GDM1 (cell line): ENCODE measurements around the gene NCAPD3.
"Not testable (repeated sequence)": the region's sequence is repeated elsewhere in the genome, so short reads cannot be mapped to it uniquely, and the experiment has no call there.

Experiments
- DNase-seq: peaks from one replicate; lab custom pipeline; 2025; lab: John Stamatoyannopoulos, UW

Gene NCAPD3

DNA sequence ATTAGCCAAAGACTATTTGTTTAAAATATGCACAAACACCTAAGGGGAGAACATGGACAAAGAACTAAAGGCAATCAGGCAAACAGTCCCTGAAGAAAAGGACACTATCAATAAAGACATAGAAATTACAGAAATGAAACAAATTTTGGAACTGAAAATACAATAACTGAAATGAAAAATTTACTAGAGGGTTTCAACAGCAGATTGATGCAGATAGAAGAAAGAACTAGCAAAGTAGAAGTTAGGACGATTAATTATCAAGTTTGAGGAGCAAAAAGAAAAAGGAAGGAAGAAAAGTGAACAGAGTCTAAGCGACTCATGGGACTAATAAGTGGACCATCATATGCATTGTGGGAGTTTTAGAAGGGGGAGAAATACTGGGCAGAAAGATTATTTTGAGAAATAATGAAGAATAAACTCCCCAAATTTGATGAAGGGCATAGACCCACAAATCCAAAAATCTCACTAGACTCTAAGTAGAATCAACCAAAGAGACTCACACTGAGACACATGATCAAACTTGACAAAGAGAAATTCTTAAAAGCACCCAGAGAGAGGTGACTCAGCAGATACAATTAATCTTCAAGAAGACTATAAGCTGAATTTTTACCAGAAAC is 92.0 kb downstream of the NCAPD3 start:
- DNase-seq: no peak

DNA sequence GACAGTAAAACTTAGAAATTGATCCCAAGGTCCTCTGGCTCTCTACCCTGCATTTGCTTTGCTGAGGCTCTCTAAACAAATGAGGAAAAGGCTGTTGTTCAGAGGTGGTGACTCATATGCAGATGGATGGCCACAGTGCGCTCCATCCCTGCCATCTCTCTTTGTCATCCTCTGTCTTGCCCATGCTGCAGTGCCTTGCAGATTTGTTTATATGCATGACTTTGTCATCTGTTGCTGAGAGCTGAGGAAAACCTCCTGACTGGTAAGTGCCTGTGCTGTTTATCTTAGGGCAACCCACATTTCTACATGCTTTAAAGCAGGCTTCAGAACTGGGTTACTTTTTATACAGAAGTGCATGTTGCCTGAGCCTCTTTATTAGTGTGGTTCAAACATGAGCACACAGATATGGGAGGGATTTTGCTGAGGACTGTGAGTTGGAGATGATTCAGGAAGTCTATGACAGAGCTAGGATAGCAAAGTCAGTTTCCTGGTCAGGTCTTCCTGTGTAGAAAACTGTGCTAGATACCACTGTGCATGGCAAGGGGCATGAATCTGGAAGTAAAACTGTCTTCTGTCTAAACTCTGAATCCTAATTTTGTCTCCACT is 97.4 kb downstream of the NCAPD3 start:
- no peak for DNase-seq

DNA sequence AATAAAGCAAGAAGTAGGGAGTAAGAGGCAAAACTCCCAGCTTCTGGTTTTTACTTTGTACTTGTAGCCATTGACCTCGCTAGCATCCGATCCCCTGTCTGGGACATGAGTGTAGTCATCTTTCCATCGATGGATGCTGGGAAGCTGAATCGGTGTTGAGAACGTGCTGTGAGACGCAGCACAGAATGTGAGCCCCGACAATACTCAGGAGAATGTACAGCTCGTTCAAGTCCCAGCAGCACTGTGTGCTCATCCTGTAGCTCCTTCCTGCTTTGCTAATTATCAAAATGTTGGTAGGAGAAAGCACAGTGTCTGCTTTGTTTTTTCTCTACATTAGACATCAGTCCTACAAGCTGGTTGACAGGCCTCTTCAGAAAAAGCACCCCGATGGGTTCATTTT is 98.3 kb downstream of the NCAPD3 start:
- no peak for DNase-seq

DNA sequence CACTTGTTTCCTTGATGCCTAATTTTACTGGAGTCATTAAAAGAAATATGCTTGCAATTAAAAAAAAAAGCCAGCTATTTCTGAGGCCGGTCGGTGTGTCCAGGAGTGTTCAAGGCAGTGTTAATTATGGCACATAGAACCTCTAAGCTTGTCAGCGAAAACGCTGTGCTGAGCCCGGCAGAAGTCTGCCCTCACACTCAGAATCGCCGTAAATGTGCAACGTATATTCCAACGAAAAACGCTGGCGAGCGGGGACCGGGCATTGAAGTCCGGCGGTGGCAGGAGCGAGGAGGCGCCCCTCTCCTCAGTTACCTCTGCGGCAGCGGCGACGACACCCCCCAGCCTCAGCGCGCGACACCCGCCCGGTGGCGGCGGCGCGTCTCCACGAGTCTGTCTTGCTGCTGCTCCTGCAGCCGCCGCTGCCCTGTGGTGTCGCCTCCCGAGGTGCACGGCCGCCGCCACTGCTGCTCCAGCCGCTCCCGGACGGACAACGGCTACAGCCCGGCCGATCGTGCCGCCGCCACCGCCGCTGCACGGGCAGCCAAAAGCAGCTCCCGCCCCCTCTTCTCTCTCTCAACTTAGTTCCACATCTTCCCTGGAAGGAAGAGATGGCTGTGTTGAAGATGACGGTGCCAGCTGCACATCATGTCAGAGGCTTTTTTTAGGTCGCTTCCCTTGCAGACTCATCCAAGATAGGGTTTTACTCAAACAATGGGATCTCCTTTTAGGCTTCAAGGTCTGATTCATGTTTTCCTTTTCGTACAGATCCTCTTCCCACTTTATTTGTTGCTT is 98.9 kb downstream of the NCAPD3 start:
- no peak for DNase-seq

DNA sequence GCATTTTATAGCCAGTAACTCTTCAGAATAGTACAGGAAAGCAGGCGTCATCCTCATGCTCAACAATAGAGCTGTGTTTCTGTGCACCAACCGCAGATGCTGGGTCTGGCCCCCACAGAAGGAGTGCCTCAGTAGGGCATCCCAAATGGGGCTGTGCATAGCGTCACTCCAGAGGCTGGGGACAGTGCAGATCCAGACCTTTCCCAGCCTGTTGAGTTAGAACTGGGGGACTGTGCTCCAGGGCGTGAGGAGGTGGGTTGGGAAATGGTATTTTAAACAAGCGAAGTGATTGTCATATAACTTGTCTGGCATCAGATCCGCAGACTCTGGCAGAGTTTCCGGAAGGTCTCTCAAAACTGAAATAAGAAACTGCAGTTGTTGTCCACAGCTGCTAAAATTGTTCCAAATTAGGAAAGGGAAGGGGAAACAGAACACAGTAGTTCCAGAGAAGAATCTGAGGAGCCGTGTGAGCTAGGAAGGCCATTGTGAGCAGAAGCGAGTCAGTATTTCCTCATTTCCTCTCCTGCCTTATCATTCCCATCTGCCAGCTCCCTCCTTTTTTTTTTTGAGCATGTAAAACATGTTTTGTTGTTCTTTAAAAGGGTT is 102.7 kb downstream of the NCAPD3 start:
- no peak for DNase-seq

DNA sequence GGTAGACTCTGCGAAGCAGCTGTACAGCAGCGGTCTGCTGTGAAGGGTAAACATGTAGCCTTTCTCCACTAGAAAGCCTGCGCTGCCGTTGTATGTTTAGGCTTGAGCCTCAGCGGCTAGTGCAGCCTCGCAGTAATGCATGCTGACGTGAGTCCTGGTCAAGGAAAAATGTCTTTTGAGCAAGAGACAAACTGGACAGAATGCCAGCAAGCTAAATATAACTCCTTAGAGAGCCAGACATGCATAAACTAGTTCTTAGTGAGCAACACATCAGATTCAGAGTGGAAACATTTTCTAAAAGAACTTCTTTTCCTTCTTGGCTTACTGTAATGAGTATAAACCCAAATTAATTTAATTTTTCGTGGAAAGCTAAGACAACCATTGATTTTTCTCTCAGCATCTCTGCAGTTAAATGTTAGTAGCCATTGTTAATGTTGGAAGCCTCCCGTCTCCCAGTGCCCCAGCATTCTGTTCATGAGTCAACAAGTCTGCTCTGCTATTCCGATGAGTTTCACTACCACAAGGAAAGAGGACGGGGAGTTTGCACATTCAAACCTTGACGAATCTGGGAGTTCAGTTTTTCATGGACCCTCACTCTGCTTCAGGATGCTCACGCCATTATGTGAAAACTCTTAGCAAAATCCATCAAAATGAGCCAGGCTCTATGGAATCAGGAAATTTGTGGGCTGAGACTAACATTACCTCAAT is 103.5 kb downstream of the NCAPD3 start:
- no peak for DNase-seq

DNA sequence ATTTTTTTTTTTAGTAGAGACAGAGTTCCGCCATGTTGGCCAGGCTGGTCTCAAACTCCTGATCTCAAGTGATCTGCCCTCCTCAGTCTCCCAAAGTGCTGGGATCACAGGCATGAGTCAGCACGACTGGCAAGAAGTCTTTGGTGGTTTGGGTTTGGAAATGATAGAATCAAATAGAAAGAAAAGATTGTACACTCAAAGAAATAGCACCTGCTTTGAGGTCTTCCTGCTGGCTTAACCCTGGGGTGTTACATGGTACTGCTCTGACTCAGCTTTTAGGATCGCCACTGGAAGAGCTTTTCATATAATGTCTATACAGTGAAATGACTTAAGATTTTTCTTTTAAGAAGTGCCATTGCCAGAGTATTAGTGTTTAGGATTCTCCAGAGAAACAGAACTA is 104.7 kb downstream of the NCAPD3 start:
- no peak for DNase-seq

DNA sequence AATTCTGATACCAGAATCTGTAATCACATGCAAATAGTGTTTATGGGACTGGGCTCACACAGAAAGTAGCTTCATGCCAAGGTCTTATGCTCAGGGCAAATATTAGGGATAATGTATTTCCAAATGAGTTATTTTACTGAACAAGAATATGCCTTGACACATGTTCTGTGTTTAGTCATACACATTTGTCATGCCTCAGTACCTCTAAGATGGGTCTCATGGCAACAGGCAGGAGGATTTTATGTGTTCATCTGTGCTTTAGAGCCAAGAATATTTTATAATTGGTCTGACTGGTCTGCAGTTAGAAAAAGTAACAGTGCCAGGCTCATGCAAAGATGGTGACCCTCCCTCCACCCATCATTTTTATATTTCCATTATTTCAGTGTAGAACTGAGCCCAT is 105.8 kb downstream of the NCAPD3 start:
- DNase-seq: no peak

DNA sequence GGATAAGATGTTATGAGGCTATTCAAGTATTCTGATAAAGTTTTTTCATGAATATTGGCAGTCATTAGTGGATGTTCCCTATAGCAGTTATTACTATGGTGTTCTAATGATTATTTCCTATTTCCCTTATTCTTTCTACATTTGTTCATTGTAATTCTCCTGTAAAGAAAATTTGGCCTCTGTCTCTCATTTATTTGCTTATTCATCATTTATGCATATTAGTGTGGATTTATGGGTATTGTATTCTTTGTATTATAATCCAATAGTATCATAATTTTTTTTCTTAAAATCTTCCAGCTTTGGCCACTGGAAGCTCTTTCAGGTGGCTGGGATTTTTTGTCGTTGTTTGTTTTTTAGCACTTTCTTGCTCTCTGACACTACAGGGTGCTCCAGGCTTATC is 107.6 kb downstream of the NCAPD3 start:
- no peak for DNase-seq

DNA sequence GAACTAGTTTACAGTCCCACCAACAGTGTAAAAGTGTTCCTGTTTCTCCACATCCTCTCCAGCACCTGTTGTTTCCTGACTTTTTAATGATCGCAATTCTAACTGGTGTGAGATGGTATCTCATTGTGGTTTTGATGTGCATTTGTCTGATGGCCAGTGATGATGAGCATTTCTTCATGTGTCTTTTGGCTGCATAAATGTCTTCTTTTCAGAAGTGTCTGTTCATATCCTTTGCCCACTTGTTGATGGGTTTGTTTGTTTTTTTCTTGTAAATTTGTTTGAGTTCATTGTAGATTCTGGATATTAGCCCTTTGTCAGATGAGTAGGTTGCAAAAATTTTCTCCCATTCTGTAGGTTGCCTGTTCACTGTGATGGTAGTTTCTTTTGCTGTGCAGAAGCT is 110.0 kb downstream of the NCAPD3 start:
- DNase-seq: not testable (repeated sequence)

DNA sequence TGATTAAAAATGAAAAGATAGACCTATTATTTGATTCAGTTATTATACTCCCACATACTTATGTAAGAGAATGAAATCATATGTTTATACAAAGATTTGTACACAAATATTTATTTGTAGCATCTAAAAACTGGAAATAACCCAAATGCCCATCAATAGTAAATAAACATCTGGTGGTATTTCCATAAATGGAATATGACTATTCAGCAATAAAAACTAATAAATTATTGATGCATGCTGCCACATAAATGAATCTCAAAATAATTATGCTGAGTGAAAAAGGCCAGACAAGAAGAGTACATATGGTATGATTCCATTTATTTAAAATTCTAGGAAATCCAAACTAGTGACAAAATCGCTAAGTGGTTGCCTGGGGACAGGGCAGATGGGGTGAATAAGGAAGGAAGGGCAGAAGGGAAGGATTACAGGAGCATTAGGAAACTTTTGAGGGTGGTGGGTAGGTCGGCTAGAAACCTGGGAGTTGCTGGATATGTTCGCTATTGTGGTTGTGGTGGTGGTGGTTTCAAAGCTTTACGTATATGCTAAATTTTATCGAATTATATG is 113.4 kb downstream of the NCAPD3 start:
- DNase-seq: no peak
